ENCODE results near the gene KCTD8. TPM values are rescaled to one million over a fixed set of nuclear protein-coding genes. Genes with fewer than 3 reads are reported as not detected.

The KCTD8 gene
- total RNA-seq, 1 experiment from 2014 or later: not detected

- BruUV-seq (replicated peaks): no TSS peak
- ChIA-PET CTCF (no interaction called here), POLR2A (ENCODE audit: unreplicated experiment) (no interaction called here)
- H4K20me1 ChIP-seq (ENCODE audit: insufficient read depth): no peaks in the 10 kb centered on the region
- H3K36me3 ChIP-seq (ENCODE audit: low read depth): no peaks in the 10 kb centered on the region
- H3K4me1 ChIP-seq (replicated peaks; ENCODE audit: insufficient read depth): no peaks in the 10 kb centered on the region
- H3K4me2 ChIP-seq: no peak overlapping the region
- intact Hi-C loops (cut with micrococcal nuclease; ENCODE audit: unreplicated experiment): no loop called here
- DNase-seq: no peak
- H3K4me3 ChIP-seq: no peak overlapping the region
- no peak for TF ChIP-seq EZH2 (IDR thresholded peaks at IDR 0.05; ENCODE audit: low read depth)
- no peak for TF ChIP-seq CTCF (conservative IDR thresholded peaks at IDR 0.05)
- no peak overlapping the region for H3K27ac ChIP-seq
- no peaks in the 10 kb centered on the region for H3F3A ChIP-seq (ENCODE audit: insufficient read depth, low read depth)
- H3K9me3 ChIP-seq (ENCODE audit: insufficient read depth, low read depth): no peaks in the 10 kb centered on the region
- no peak overlapping the region for H2AFZ ChIP-seq
- H3K9me2 ChIP-seq (ENCODE audit: insufficient read depth): no peaks in the 10 kb centered on the region
- H3K79me2 ChIP-seq (ENCODE audit: low read depth): no peaks in the 10 kb centered on the region
- H3K27me3 ChIP-seq (ENCODE audit: insufficient read depth, low read depth): no peaks in the 10 kb centered on the region
Observed at GRCh38 chr4:44146516-44146915, 302.1 kb downstream of the KCTD8 start.

- intact Hi-C loops (cut with micrococcal nuclease; ENCODE audit: unreplicated experiment): no loop called here
- no TSS peak for BruUV-seq (replicated peaks)
- no peaks in the 10 kb centered on the region for H4K20me1 ChIP-seq (ENCODE audit: insufficient read depth)
- H2AFZ ChIP-seq: no peak overlapping the region
- ChIA-PET POLR2A (ENCODE audit: unreplicated experiment) (no interaction called here), CTCF (no interaction called here)
- no peaks in the 10 kb centered on the region for H3K9me2 ChIP-seq (ENCODE audit: insufficient read depth)
- H3K27ac ChIP-seq: no peak overlapping the region
- no peaks in the 10 kb centered on the region for H3F3A ChIP-seq (ENCODE audit: insufficient read depth, low read depth)
- H3K4me2 ChIP-seq: no peak overlapping the region
- no peak overlapping the region for H3K4me3 ChIP-seq
- no peaks in the 10 kb centered on the region for H3K4me1 ChIP-seq (replicated peaks; ENCODE audit: insufficient read depth)
- H3K36me3 ChIP-seq (ENCODE audit: low read depth): no peaks in the 10 kb centered on the region
- no peak for TF ChIP-seq EZH2 (IDR thresholded peaks at IDR 0.05; ENCODE audit: low read depth)
- H3K27me3 ChIP-seq (ENCODE audit: insufficient read depth, low read depth): no peaks in the 10 kb centered on the region
- DNase-seq: no peak
- H3K9me3 ChIP-seq (ENCODE audit: insufficient read depth, low read depth): no peaks in the 10 kb centered on the region
- no peaks in the 10 kb centered on the region for H3K79me2 ChIP-seq (ENCODE audit: low read depth)
Observed at GRCh38 chr4:44145868-44146267, 302.7 kb downstream of the KCTD8 start.

- Histone ChIP-seq H3F3A (ENCODE audit: insufficient read depth, low read depth) (no peaks in the 10 kb centered on the region), H3K4me3 (no peak overlapping the region), H3K4me2 (no peak overlapping the region), H2AFZ (no peak overlapping the region), H3K27me3 (ENCODE audit: insufficient read depth, low read depth) (no peaks in the 10 kb centered on the region), H3K9me2 (ENCODE audit: insufficient read depth) (no peaks in the 10 kb centered on the region), H3K79me2 (ENCODE audit: low read depth) (no peaks in the 10 kb centered on the region), H3K36me3 (ENCODE audit: low read depth) (no peaks in the 10 kb centered on the region), H4K20me1 (ENCODE audit: insufficient read depth) (no peaks in the 10 kb centered on the region), H3K4me1 (replicated peaks; ENCODE audit: insufficient read depth) (no peaks in the 10 kb centered on the region), H3K9me3 (ENCODE audit: insufficient read depth, low read depth) (no peaks in the 10 kb centered on the region; the same call in 1 of the 2 replicates), H3K27ac (no peak overlapping the region)
- no peak for DNase-seq
- intact Hi-C loops (cut with micrococcal nuclease; ENCODE audit: unreplicated experiment): no loop called here
- no TSS peak for BruUV-seq (replicated peaks)
- ChIA-PET POLR2A (ENCODE audit: unreplicated experiment) (no interaction called here), CTCF (no interaction called here)
- no peak for TF ChIP-seq CTCF (conservative IDR thresholded peaks at IDR 0.05)
- TF ChIP-seq EZH2 (IDR thresholded peaks at IDR 0.05; ENCODE audit: low read depth): no peak
Observed at GRCh38 chr4:44132526-44132925, 316.1 kb downstream of the KCTD8 start.

Other genes with a start within 250 kb of the KCTD8 start
- gene YIPF7, start 202.8 kb upstream of the KCTD8 start, total RNA-seq (2021): not detected in 2 replicates
- gene GUF1, start 229.6 kb upstream of the KCTD8 start, total RNA-seq (2021): 16.0 and 18.6 TPM in 2 replicates